A673 (cell line): Measurements from ENCODE around the gene TEAD1.

Source experiments
- EZH2 ChIP-seq: fragments of 200-600 bp; sonication (generic); IDR thresholded peaks from 2 replicates; pipeline ENCODE4 v1.6.1; 2017; ENCODE audit warnings: borderline replicate concordance, low read depth, mild to moderate bottlenecking, mixed read lengths, antibody characterized with exemption, low read length; ENCODE audit not compliant: poor library complexity, severe bottlenecking
- TF ChIP-seq, protein P1 (sequence below): fragments of 300-800, 200-600 bp; sonication (generic); conservative IDR thresholded peaks from 2 replicates; pipeline ENCODE4 v1.5.1; 2017; ENCODE audit warnings: low read depth, mild to moderate bottlenecking, antibody characterized with exemption, low read length, moderate library complexity, mixed read lengths

GRCh38 chr11:12901874-12902481 is 227.8 kb downstream of the TEAD1 start:
- TF ChIP-seq EZH2 = no peak
- TF ChIP-seq, protein P1, sequence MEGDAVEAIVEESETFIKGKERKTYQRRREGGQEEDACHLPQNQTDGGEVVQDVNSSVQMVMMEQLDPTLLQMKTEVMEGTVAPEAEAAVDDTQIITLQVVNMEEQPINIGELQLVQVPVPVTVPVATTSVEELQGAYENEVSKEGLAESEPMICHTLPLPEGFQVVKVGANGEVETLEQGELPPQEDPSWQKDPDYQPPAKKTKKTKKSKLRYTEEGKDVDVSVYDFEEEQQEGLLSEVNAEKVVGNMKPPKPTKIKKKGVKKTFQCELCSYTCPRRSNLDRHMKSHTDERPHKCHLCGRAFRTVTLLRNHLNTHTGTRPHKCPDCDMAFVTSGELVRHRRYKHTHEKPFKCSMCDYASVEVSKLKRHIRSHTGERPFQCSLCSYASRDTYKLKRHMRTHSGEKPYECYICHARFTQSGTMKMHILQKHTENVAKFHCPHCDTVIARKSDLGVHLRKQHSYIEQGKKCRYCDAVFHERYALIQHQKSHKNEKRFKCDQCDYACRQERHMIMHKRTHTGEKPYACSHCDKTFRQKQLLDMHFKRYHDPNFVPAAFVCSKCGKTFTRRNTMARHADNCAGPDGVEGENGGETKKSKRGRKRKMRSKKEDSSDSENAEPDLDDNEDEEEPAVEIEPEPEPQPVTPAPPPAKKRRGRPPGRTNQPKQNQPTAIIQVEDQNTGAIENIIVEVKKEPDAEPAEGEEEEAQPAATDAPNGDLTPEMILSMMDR = no peak
